IMR-90 (cell line): Measurements from ENCODE around the gene BCLAF1. TPM values are rescaled to one million over a fixed set of nuclear protein-coding genes. Genes with fewer than 3 reads are reported as not detected.
A peak's percentile ranks its signal among the peaks of the same experiment; 100 is the strongest.

Experiments used
- ATAC-seq: fragments of 200-7000 bp; cut with Tn5 transposase; 2 replicates; pipeline ENCODE4 v1.9.1; 2020; ENCODE audit warnings: low read depth, mild to moderate bottlenecking, moderate library complexity
- BruUV-seq: library from RNA; stranded (reverse); fragments of 400-500 nt; replicated peaks from 2 replicates; lab custom pipeline; 2021; lab: Mats Ljungman, UMichigan
- CTCF ChIA-PET: fragments of 300-600 bp; formaldehyde crosslinking; extraction: SDS; loops from one replicate; lab custom pipeline; 2021; ENCODE audit warnings: antibody characterized with exemption; lab: Yijun Ruan, JAX
- POLR2A ChIA-PET: fragments of 300-600 bp; sonication (Branson Sonifier 250); formaldehyde crosslinking; loops from one replicate; lab custom pipeline; 2022; ENCODE audit warnings: antibody characterized with exemption; ENCODE audit not compliant: unreplicated experiment; lab: Charles Lee
- DNase-seq: peaks from one replicate; pipeline ENCODE4 v3.0.0; 2013
- H2AFZ ChIP-seq: replicated peaks from 2 replicates; pipeline ENCODE3; 2013; ENCODE audit warnings: low read length, mild to moderate bottlenecking; ENCODE audit not compliant: poor library complexity
- H2AK5ac ChIP-seq: 2 replicates; pipeline ENCODE4 v1.6.1; 2013; ENCODE audit warnings: low read depth, low read length, inconsistent platforms
- H2AK9ac ChIP-seq: replicated peaks from 2 replicates; pipeline ENCODE3; 2013; ENCODE audit warnings: mild to moderate bottlenecking, low read depth, low read length, moderate library complexity; ENCODE audit not compliant: poor library complexity
- H2BK120ac ChIP-seq: 2 replicates; pipeline ENCODE4 v1.6.1; 2013; ENCODE audit warnings: low read depth, low read length, inconsistent platforms
- H2BK15ac ChIP-seq: 3 replicates; pipeline ENCODE4 v1.6.1; 2013; ENCODE audit warnings: low read depth, low read length, inconsistent platforms
- H2BK20ac ChIP-seq: 2 replicates; pipeline ENCODE4 v1.6.1; 2013; ENCODE audit warnings: low read depth, mild to moderate bottlenecking, inconsistent platforms, low read length, moderate library complexity
- H2BK5ac ChIP-seq: 2 replicates; pipeline ENCODE4 v1.6.1; 2013; ENCODE audit warnings: mild to moderate bottlenecking, low read depth, low read length, inconsistent platforms; ENCODE audit not compliant: poor library complexity, severe bottlenecking
- H3K14ac ChIP-seq: replicated peaks from 2 replicates; pipeline ENCODE4 v1.6.1; 2013; ENCODE audit warnings: low read depth, low read length, inconsistent platforms
- H3K18ac ChIP-seq: 2 replicates; pipeline ENCODE4 v1.6.1; 2013; ENCODE audit warnings: low read depth, low read length, control low read depth
- H3K23ac ChIP-seq: 2 replicates; pipeline ENCODE4 v1.6.1; 2013; ENCODE audit warnings: low read depth, low read length, inconsistent platforms
- H3K27ac ChIP-seq: 2 replicates; pipeline ENCODE4 v1.5.1; 2013; ENCODE audit warnings: mild to moderate bottlenecking, control low read depth, low read length; ENCODE audit not compliant: insufficient read depth
- H3K27me3 ChIP-seq: 2 replicates; pipeline ENCODE4 v1.6.1; 2013; ENCODE audit warnings: low read length; ENCODE audit not compliant: control insufficient read depth, insufficient read depth
- H3K36me3 ChIP-seq: 2 replicates; pipeline ENCODE4 v1.6.1; 2013; ENCODE audit warnings: low read length, mixed read lengths; ENCODE audit not compliant: control insufficient read depth, insufficient read depth
- H3K4ac ChIP-seq: 2 replicates; pipeline ENCODE4 v1.6.1; 2013; ENCODE audit warnings: low read depth, low read length, inconsistent platforms
- H3K4me1 ChIP-seq: 2 replicates; pipeline ENCODE4 v1.6.1; 2013; ENCODE audit warnings: low read length, mixed read lengths; ENCODE audit not compliant: control insufficient read depth, insufficient read depth
- H3K4me2 ChIP-seq: 2 replicates; pipeline ENCODE4 v1.6.1; 2013; ENCODE audit warnings: low read depth, mild to moderate bottlenecking, control low read depth, low read length, moderate library complexity
- H3K4me3 ChIP-seq: 2 replicates; pipeline ENCODE4 v1.5.1; 2013; ENCODE audit warnings: low read depth, mild to moderate bottlenecking, control low read depth, low read length, moderate library complexity; ENCODE audit not compliant: insufficient read depth
- H3K56ac ChIP-seq: 2 replicates; pipeline ENCODE4 v1.6.1; 2013; ENCODE audit warnings: low read length, inconsistent platforms; ENCODE audit not compliant: insufficient read depth; ENCODE audit errors: extremely low read depth
- H3K79me1 ChIP-seq, 2 experiments: 2 replicates each; pipeline ENCODE4 v1.6.1; 2013; ENCODE audit warnings: low read length in 2 of 2, inconsistent platforms in 1 of 2, low read depth in 1 of 2
- H3K9ac ChIP-seq: 2 replicates; pipeline ENCODE4 v1.6.1; 2013; ENCODE audit warnings: low read depth, low read length, control low read depth
- H3K9me1 ChIP-seq: 2 replicates; pipeline ENCODE4 v1.6.1; 2013; ENCODE audit warnings: low read length, inconsistent platforms; ENCODE audit not compliant: insufficient read depth
- H3K9me3 ChIP-seq: 2 replicates; pipeline ENCODE4 v1.6.1; 2013; ENCODE audit warnings: low read length; ENCODE audit not compliant: control insufficient read depth, insufficient read depth
- H4K20me1 ChIP-seq: 2 replicates; pipeline ENCODE4 v1.6.1; 2013; ENCODE audit warnings: low read length, inconsistent platforms; ENCODE audit not compliant: insufficient read depth
- H4K5ac ChIP-seq: 2 replicates; pipeline ENCODE4 v1.6.1; 2013; ENCODE audit warnings: mild to moderate bottlenecking, low read depth, low read length, control low read depth
- H4K8ac ChIP-seq, 2 experiments: 2 replicates each; pipeline ENCODE4 v1.6.1; 2013; ENCODE audit warnings: low read depth in 2 of 2, low read length in 2 of 2, control low read depth in 1 of 2, inconsistent platforms in 1 of 2
- H4K91ac ChIP-seq: 2 replicates; pipeline ENCODE4 v1.6.1; 2013; ENCODE audit warnings: low read depth, low read length, inconsistent platforms; ENCODE audit not compliant: insufficient read depth
- BHLHE40 ChIP-seq: fragments of 150-350 bp; IDR thresholded peaks from 2 replicates; pipeline ENCODE4 v1.6.1; 2016; ENCODE audit warnings: mild to moderate bottlenecking, low read depth, low read length
- CEBPB ChIP-seq: IDR thresholded peaks from 2 replicates; pipeline ENCODE4 v1.6.1; 2012; ENCODE audit warnings: low read depth, low read length, improper control_type of control experiment
- CHD1 ChIP-seq: IDR thresholded peaks from 2 replicates; pipeline ENCODE4 v1.6.1; 2012; ENCODE audit warnings: low read depth, low read length, improper control_type of control experiment
- FOS ChIP-seq: fragments of 150-350 bp; IDR thresholded peaks from 2 replicates; pipeline ENCODE4 v1.6.1; 2016; ENCODE audit warnings: low read depth, low read length
- MAFK ChIP-seq: IDR thresholded peaks from 2 replicates; pipeline ENCODE4 v1.6.1; 2012; ENCODE audit warnings: low read depth, low read length, improper control_type of control experiment
- MAZ ChIP-seq: IDR thresholded peaks from 2 replicates; pipeline ENCODE4 v1.6.1; 2012; ENCODE audit warnings: low read depth, mild to moderate bottlenecking, low read length, improper control_type of control experiment, moderate library complexity, borderline replicate concordance
- MXI1 ChIP-seq: IDR thresholded peaks from 2 replicates; pipeline ENCODE4 v1.6.1; 2012; ENCODE audit warnings: low read depth, mild to moderate bottlenecking, low read length, moderate library complexity, borderline replicate concordance
- POLR2A ChIP-seq: IDR thresholded peaks from 2 replicates; pipeline ENCODE4 v1.6.1; 2012; ENCODE audit warnings: mild to moderate bottlenecking, low read depth, low read length
- RAD21 ChIP-seq: IDR thresholded peaks from 2 replicates; pipeline ENCODE4 v1.6.1; 2012; ENCODE audit warnings: low read length, improper control_type of control experiment
- RCOR1 ChIP-seq: IDR thresholded peaks from 2 replicates; pipeline ENCODE4 v1.6.1; 2012; ENCODE audit warnings: mild to moderate bottlenecking, low read length, improper control_type of control experiment; ENCODE audit not compliant: insufficient replicate concordance
- RFX5 ChIP-seq: IDR thresholded peaks from 2 replicates; pipeline ENCODE4 v1.8.0; 2012; ENCODE audit warnings: low read depth, mild to moderate bottlenecking, low read length, moderate library complexity
- WGBS, 2 experiments: methylation state at CpG; one replicate each; pipeline versions ENCODE4 v1.1.5 to v1.1.7; 2013; ENCODE audit warnings: missing lambda C conversion rate in 2 of 2; ENCODE audit not compliant: insufficient read length in 1 of 2; ENCODE audit errors: extremely low coverage in 2 of 2; 5-methylcytosine and 5-hydroxymethylcytosine counted together
- dilution Hi-C: fragments of 300-500 bp; cut with HindIII; formaldehyde crosslinking; loops from one replicate; pipeline ENCODE4 v1.14.3; 2018; ENCODE audit warnings: low sequenced_read_pairs; ENCODE audit not compliant: unreplicated experiment
- in situ Hi-C: fragments of 300-500 bp; cut with MboI; formaldehyde crosslinking; loops from 3 replicates; pipeline ENCODE4 v1.14.3; 2019; ENCODE audit warnings: low sequenced_read_pairs, inconsistent platforms, mixed read lengths
- intact Hi-C: fragments of 100-400 bp; cut with micrococcal nuclease; formaldehyde crosslinking; loops from 2 replicates; pipeline ENCODE4 v1.10.0; 2022
- polyA plus RNA-seq, 3 experiments: library from polyadenylated mRNA; depleted of rRNA; stranded (reverse); fragments of >200 nt; gene quantifications; 2 replicates each; pipeline ENCODE4 v1.2.3, GENCODE V29; 2012; ENCODE audit warnings: low replicate concordance in 1 of 3
- total RNA-seq: library from RNA; depleted of rRNA; stranded (reverse); fragments of >200 nt; gene quantifications from 2 replicates; pipeline ENCODE4 v1.2.3, GENCODE V29; 2012
- TF ChIP-seq, protein P1 (sequence below): fragments of 150-350 bp; IDR thresholded peaks from 2 replicates; pipeline ENCODE4 v1.6.1; 2016; ENCODE audit warnings: low read depth, mild to moderate bottlenecking, low read length, moderate library complexity, borderline replicate concordance
- TF ChIP-seq, protein P2 (sequence below): fragments of 150-350 bp; IDR thresholded peaks from 2 replicates; pipeline ENCODE4 v1.6.1; 2017; ENCODE audit warnings: mild to moderate bottlenecking, antibody characterized with exemption, low read length, low read depth

Gene BCLAF1
- total and polyA plus RNA-seq, 2 of the 4 experiments (the other 2 are of a cell fraction), result 34.0 to 141 TPM

- CTCF ChIA-PET, result no interaction called here
- in situ Hi-C loops, result loop anchor here (25.0 kb wide), 1 partner anchor 504 kb away; the partner anchor contains the start of gene MAP3K5
- H3K4me1 ChIP-seq, result peaks cover 8% of the 10 kb centered on the region
These were observed 6.7 kb downstream of the BCLAF1 start for GRCh38 chr6:136282906-136283305.

More at GRCh38 chr6:136282906-136283305, 6.7 kb downstream of the BCLAF1 start:
- Histone ChIP-seq H3K27ac (0 out of 2 replicates have a peak overlapping the region, but pooled peaks have one; percentile 21), H3K56ac (no peak overlapping the region), H4K91ac (no peak overlapping the region), H3K23ac (no peak overlapping the region), H2AK5ac (no peak overlapping the region), H2BK120ac (no peak overlapping the region), H3K4ac (no peak overlapping the region), H3K36me3 (peaks cover 10% of the 10 kb centered on the region), H3K4me2 (no peak overlapping the region; the same call in 1 of the 2 replicates), H3K9me3 (no peaks in the 10 kb centered on the region), H2BK5ac (no peak overlapping the region), H3K27me3 (no peaks in the 10 kb centered on the region), H4K20me1 (peaks cover 86% of the 10 kb centered on the region), H3K9ac (no peak overlapping the region), H4K8ac (no peak overlapping the region), H4K5ac (no peak overlapping the region), H3K79me1 (peaks cover 0 to 20% of the 10 kb centered on the region in 2 experiments; a peak in 3 of 4 replicates), H3K4me3 (no peak overlapping the region), H2BK20ac (no peak overlapping the region), H2BK15ac (no peak overlapping the region), H2AK9ac (no peak overlapping the region), H3K9me1 (peaks cover 9% of the 10 kb centered on the region), H2AFZ (no peak overlapping the region), H3K18ac (no peak overlapping the region), H3K14ac (no peak overlapping the region)
- ATAC-seq (no peak), DNase-seq (no peak)
- POLR2A ChIA-PET, result no interaction called here
- dilution Hi-C loops (no loop called here), intact Hi-C loops (no loop called here)
- TF ChIP-seq CHD1 (no peak), FOS (no peak), MAFK (no peak), MXI1 (no peak), MAZ (no peak), RCOR1 (no peak), BHLHE40 (no peak), POLR2A (no peak), CEBPB (no peak), RAD21 (no peak), RFX5 (no peak)
- TF ChIP-seq, protein P1, sequence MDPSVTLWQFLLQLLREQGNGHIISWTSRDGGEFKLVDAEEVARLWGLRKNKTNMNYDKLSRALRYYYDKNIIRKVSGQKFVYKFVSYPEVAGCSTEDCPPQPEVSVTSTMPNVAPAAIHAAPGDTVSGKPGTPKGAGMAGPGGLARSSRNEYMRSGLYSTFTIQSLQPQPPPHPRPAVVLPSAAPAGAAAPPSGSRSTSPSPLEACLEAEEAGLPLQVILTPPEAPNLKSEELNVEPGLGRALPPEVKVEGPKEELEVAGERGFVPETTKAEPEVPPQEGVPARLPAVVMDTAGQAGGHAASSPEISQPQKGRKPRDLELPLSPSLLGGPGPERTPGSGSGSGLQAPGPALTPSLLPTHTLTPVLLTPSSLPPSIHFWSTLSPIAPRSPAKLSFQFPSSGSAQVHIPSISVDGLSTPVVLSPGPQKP, result no peak
- TF ChIP-seq, protein P2, sequence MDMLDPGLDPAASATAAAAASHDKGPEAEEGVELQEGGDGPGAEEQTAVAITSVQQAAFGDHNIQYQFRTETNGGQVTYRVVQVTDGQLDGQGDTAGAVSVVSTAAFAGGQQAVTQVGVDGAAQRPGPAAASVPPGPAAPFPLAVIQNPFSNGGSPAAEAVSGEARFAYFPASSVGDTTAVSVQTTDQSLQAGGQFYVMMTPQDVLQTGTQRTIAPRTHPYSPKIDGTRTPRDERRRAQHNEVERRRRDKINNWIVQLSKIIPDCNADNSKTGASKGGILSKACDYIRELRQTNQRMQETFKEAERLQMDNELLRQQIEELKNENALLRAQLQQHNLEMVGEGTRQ, result no peak
- WGBS, 2 experiments, result 100% methylated on average over 2 of the region's 4 CpGs; no CpG with 5 or more reads in 1 of the 2 experiments
- BruUV-seq, result no TSS peak
